Fibroblast of upper back skin (primary cell): ENCODE data around the gene FLRT2.

Source experiments
- DNase-seq: peaks from one replicate; pipeline ENCODE4 v3.0.0-alpha.2; 2013

FLRT2 gene

GRCh38 chr14:85565862-85566296 is 35.9 kb downstream of the FLRT2 start:
- DNase-seq = peak; percentile 41

GRCh38 chr14:85566603-85567002 is 36.7 kb downstream of the FLRT2 start:
- peak; percentile 84 for DNase-seq

GRCh38 chr14:85572011-85572410 is 42.1 kb downstream of the FLRT2 start:
- no peak for DNase-seq

- peak; percentile 84 for DNase-seq
These were observed 42.9 kb downstream of the FLRT2 start for GRCh38 chr14:85572845-85573244.

GRCh38 chr14:85573406-85573805 is 43.5 kb downstream of the FLRT2 start:
- no peak for DNase-seq

GRCh38 chr14:85574853-85575616 is 45.1 kb downstream of the FLRT2 start:
- DNase-seq = no peak

GRCh38 chr14:85575617-85575898 is 45.6 kb downstream of the FLRT2 start:
- DNase-seq = no peak

GRCh38 chr14:85576218-85576617 is 46.3 kb downstream of the FLRT2 start:
- no peak for DNase-seq

- peak; percentile 25 for DNase-seq
These were observed 47.1 kb downstream of the FLRT2 start for GRCh38 chr14:85576848-85577542.

GRCh38 chr14:85577543-85578114 is 47.7 kb downstream of the FLRT2 start:
- no peak for DNase-seq

- no peak for DNase-seq
These were observed 48.4 kb downstream of the FLRT2 start for GRCh38 chr14:85578357-85578756.

- no peak for DNase-seq
These were observed 49.0 kb downstream of the FLRT2 start for GRCh38 chr14:85578930-85579329.

GRCh38 chr14:85579942-85580341 is 50.0 kb downstream of the FLRT2 start:
- DNase-seq = peak; percentile 59

- DNase-seq = no peak
These were observed 50.7 kb downstream of the FLRT2 start for GRCh38 chr14:85580536-85581140.

GRCh38 chr14:85581691-85582090 is 51.7 kb downstream of the FLRT2 start:
- no peak for DNase-seq

GRCh38 chr14:85583380-85583779 is 53.4 kb downstream of the FLRT2 start:
- no peak for DNase-seq

GRCh38 chr14:85584481-85584880 is 54.5 kb downstream of the FLRT2 start:
- no peak for DNase-seq

GRCh38 chr14:85587151-85587711 is 57.3 kb downstream of the FLRT2 start:
- peak; percentile 52 for DNase-seq

- peak; percentile 38 for DNase-seq
These were observed 60.8 kb downstream of the FLRT2 start for GRCh38 chr14:85590784-85591183.

- no peak for DNase-seq
These were observed 64.3 kb downstream of the FLRT2 start for GRCh38 chr14:85594217-85594616.

GRCh38 chr14:85595981-85596380 is 66.0 kb downstream of the FLRT2 start:
- DNase-seq = no peak

GRCh38 chr14:85596562-85596961 is 66.6 kb downstream of the FLRT2 start:
- no peak for DNase-seq

- DNase-seq = peak; percentile 37
These were observed 67.8 kb downstream of the FLRT2 start for GRCh38 chr14:85597701-85598100.

GRCh38 chr14:85599939-85600338 is 70.0 kb downstream of the FLRT2 start:
- peak; percentile 28 for DNase-seq
